ENCODE measurements around the gene ACADVL. TPM values are rescaled to one million over a fixed set of nuclear protein-coding genes. Genes with fewer than 3 reads are reported as not detected.
A peak's percentile ranks its signal among the peaks of the same experiment; 100 is the strongest.

Gene ACADVL
- polyA plus RNA-seq, 3 donors: 152 to 1,231 (median 154) TPM

GRCh38 chr17:7215136-7215638 is 4.6 kb upstream of the ACADVL start:
- peaks cover 2 to 9% of the 10 kb centered on the region in 2 donors for H3K36me3 Mint-ChIP-seq
- peak overlapping the region; percentile 69 to 71 for H3K27ac ChIP-seq (ENCODE audit: low read depth in 1 of 2, low read length in 2 of 2)
- no peak overlapping the region for H3K9ac ChIP-seq (ENCODE audit: insufficient read depth, low read length, poor library complexity, severe bottlenecking)
- H2AFZ ChIP-seq (ENCODE audit: insufficient read depth, low read depth, low read length, poor library complexity, severe bottlenecking): no peak overlapping the region
- peaks cover 58 to 63% of the 10 kb centered on the region in 2 donors for H3K4me1 ChIP-seq (ENCODE audit: control insufficient read depth in 1 of 2, insufficient read depth in 2 of 2, low read length in 2 of 2)
- no peaks in the 10 kb centered on the region for H3K36me3 ChIP-seq (replicated peaks in 1 of 2; ENCODE audit: control insufficient read depth in 1 of 2, insufficient read depth in 2 of 2, low read length in 2 of 2)
- H3K9me3 ChIP-seq (replicated peaks in 1 of 2; ENCODE audit: control insufficient read depth in 1 of 2, insufficient read depth in 1 of 2, low read length in 2 of 2): no peaks in the 10 kb centered on the region
- H3K4me3 ChIP-seq (replicated peaks in 1 of 3; ENCODE audit: low read depth in 2 of 3, low read length in 3 of 3): peak overlapping the region in 2 of 3 experiments; percentile 62 to 83
- DNase-seq: no peak
- peak overlapping the region; percentile 78 for H3K4me2 ChIP-seq (replicated peaks; ENCODE audit: extremely low read depth, low read length, poor library complexity, severe bottlenecking)
- H3K4me1 Mint-ChIP-seq: peaks cover 68% of the 10 kb centered on the region
- peaks cover 63% of the 10 kb centered on the region for H3K79me2 ChIP-seq (ENCODE audit: insufficient read depth, low read length)
- 20% methylated on average over 2 of the region's 9 CpGs for WGBS (ENCODE audit: insufficient coverage)
- intact Hi-C loops (cut with micrococcal nuclease): loop anchor here in 1 of 2 donors (2.0 to 10.0 kb wide), 3 partner anchors 20 to 190 kb away; partner anchors contain the start of genes CTDNEP1, DVL2, ELP5 and NLGN2
- H4K20me1 ChIP-seq (ENCODE audit: insufficient read depth, low read length): peaks cover 51% of the 10 kb centered on the region
- peaks cover 2 to 11% (median 3%) of the 10 kb centered on the region in 3 donors for H3K27me3 Mint-ChIP-seq (ENCODE audit: low read depth in 3 of 3)
- H3K27me3 ChIP-seq (ENCODE audit: control insufficient read depth in 2 of 2, insufficient read depth in 2 of 2, low read length in 2 of 2): no peaks in the 10 kb centered on the region
- peaks cover 0 to 2% (median 0%) of the 10 kb centered on the region in 7 donors for H3K9me3 Mint-ChIP-seq
- no peak for TF ChIP-seq CTCF (IDR thresholded peaks at IDR 0.05)
- H3K27ac Mint-ChIP-seq: peak overlapping the region in 6 of 7 donors; percentile 94 to 100 (median 99)
- H3K4me3 Mint-ChIP-seq: peak overlapping the region; percentile 89 to 90

GRCh38 chr17:7215652-7216180 is 4.0 kb upstream of the ACADVL start:
- no peak overlapping the region for H3K9ac ChIP-seq (ENCODE audit: insufficient read depth, low read length, poor library complexity, severe bottlenecking)
- intact Hi-C loops (cut with micrococcal nuclease): loop anchor here in 1 of 2 donors (2.0 to 10.0 kb wide), 3 partner anchors 19 to 189 kb away; partner anchors contain the start of genes CTDNEP1, DVL2, ELP5 and NLGN2
- no peaks in the 10 kb centered on the region for H3K27me3 ChIP-seq (ENCODE audit: control insufficient read depth in 2 of 2, insufficient read depth in 2 of 2, low read length in 2 of 2)
- Mint-ChIP-seq H3K27ac (peak overlapping the region in 6 of 7 donors; percentile 25 to 100 (median 98)), H3K4me1 (peaks cover 74% of the 10 kb centered on the region), H3K27me3 (ENCODE audit: low read depth in 3 of 3) (peaks cover 2 to 11% (median 3%) of the 10 kb centered on the region in 3 donors), H3K9me3 (peaks cover 0 to 2% (median 0%) of the 10 kb centered on the region in 7 donors), H3K4me3 (peak overlapping the region; percentile 69 to 75), H3K36me3 (peaks cover 0 to 5% of the 10 kb centered on the region in 2 donors)
- peaks cover 46% of the 10 kb centered on the region for H4K20me1 ChIP-seq (ENCODE audit: insufficient read depth, low read length)
- H3K79me2 ChIP-seq (ENCODE audit: insufficient read depth, low read length): peaks cover 63% of the 10 kb centered on the region
- no peak for DNase-seq
- H3K36me3 ChIP-seq (replicated peaks in 1 of 2; ENCODE audit: control insufficient read depth in 1 of 2, insufficient read depth in 2 of 2, low read length in 2 of 2): no peaks in the 10 kb centered on the region
- TF ChIP-seq CTCF (IDR thresholded peaks at IDR 0.05): no peak
- H3K4me3 ChIP-seq (replicated peaks in 1 of 3; ENCODE audit: low read depth in 2 of 3, low read length in 3 of 3): peak overlapping the region in 1 of 3 experiments; percentile 83
- peaks cover 63 to 68% of the 10 kb centered on the region in 2 donors for H3K4me1 ChIP-seq (ENCODE audit: control insufficient read depth in 1 of 2, insufficient read depth in 2 of 2, low read length in 2 of 2)
- WGBS (ENCODE audit: insufficient coverage): 33% methylated on average over 4 of the region's 10 CpGs
- H3K27ac ChIP-seq (ENCODE audit: low read depth in 1 of 2, low read length in 2 of 2): peak overlapping the region; percentile 8 to 71
- H2AFZ ChIP-seq (ENCODE audit: insufficient read depth, low read depth, low read length, poor library complexity, severe bottlenecking): no peak overlapping the region
- no peaks in the 10 kb centered on the region for H3K9me3 ChIP-seq (replicated peaks in 1 of 2; ENCODE audit: control insufficient read depth in 1 of 2, insufficient read depth in 1 of 2, low read length in 2 of 2)
- peak overlapping the region; percentile 90 for H3K4me2 ChIP-seq (replicated peaks; ENCODE audit: extremely low read depth, low read length, poor library complexity, severe bottlenecking)

All from CD14-positive monocyte (primary cell).